WTC11 (cell line): ENCODE data around the gene THEMIS2. TPM values are rescaled to one million over a fixed set of nuclear protein-coding genes. Genes with fewer than 3 reads are reported as not detected.
"Not testable (repeated sequence)": the region's sequence is repeated elsewhere in the genome, so short reads cannot be mapped to it uniquely, and the experiment has no call there.

ENCODE experiments used
- ATAC-seq: fragments of 200-7000 bp; cut with Tn5 transposase; 2 replicates; pipeline ENCODE4 v1.10.0; 2021; ENCODE audit warnings: mild to moderate bottlenecking, moderate library complexity
- CTCF ChIA-PET: fragments of 300-600 bp; sonication (Branson Sonifier 250); formaldehyde crosslinking; loops from one replicate; lab custom pipeline; 2021; ENCODE audit warnings: antibody characterized with exemption; lab: Charles Lee
- POLR2A ChIA-PET: fragments of 350-600 bp; sonication (Branson Sonifier 250); formaldehyde crosslinking; loops from one replicate; lab custom pipeline; 2021; ENCODE audit warnings: antibody characterized with exemption; lab: Charles Lee
- DNase-seq: peaks from one replicate; pipeline ENCODE4 v3.0.0; 2021; ENCODE audit warnings: low spot score
- H3K27ac Mint-ChIP-seq: 2 replicates; pipeline ENCODE4 v1.8.0; 2021; ENCODE audit warnings: mixed read lengths
- H3K27me3 Mint-ChIP-seq: 2 replicates; pipeline ENCODE4 v1.8.0; 2021; ENCODE audit warnings: low read depth, mild to moderate bottlenecking, moderate library complexity, mixed read lengths
- H3K36me3 Mint-ChIP-seq: 2 replicates; pipeline ENCODE4 v1.8.0; 2021; ENCODE audit warnings: mixed read lengths
- H3K4me1 Mint-ChIP-seq: 2 replicates; pipeline ENCODE4 v1.8.0; 2022; ENCODE audit warnings: mixed read lengths
- H3K4me3 Mint-ChIP-seq: 2 replicates; pipeline ENCODE4 v1.8.0; 2021; ENCODE audit warnings: mild to moderate bottlenecking, moderate library complexity, mixed read lengths
- H3K9me3 Mint-ChIP-seq: 2 replicates; pipeline ENCODE4 v1.8.0; 2021; ENCODE audit warnings: mixed read lengths
- AR ChIP-seq: fragments of 250-450 bp; sonication (Bioruptor Pico); IDR thresholded peaks from 2 replicates; pipeline ENCODE4 v1.9.0; 2021; ENCODE audit warnings: mild to moderate bottlenecking
- ARID4B ChIP-seq: sonication (generic); formaldehyde crosslinking; IDR thresholded peaks from 2 replicates; pipeline ENCODE4 v1.8.0; 2023; ENCODE audit warnings: missing genetic modification reagents, mild to moderate bottlenecking, borderline replicate concordance
- ATF2 ChIP-seq: sonication (generic); formaldehyde crosslinking; IDR thresholded peaks from 2 replicates; pipeline ENCODE4 v1.8.1; 2022; ENCODE audit warnings: low read depth, missing genetic modification reagents, borderline replicate concordance
- CTCF ChIP-seq: fragments of 200-600 bp; IDR thresholded peaks from 2 replicates; pipeline ENCODE4 v1.8.0; 2022; ENCODE audit warnings: antibody characterized with exemption
- E2F4 ChIP-seq: sonication (generic); formaldehyde crosslinking; IDR thresholded peaks from 2 replicates; pipeline ENCODE4 v1.8.1; 2022; ENCODE audit warnings: low read depth, mild to moderate bottlenecking, moderate library complexity, missing genetic modification reagents, borderline replicate concordance
- GABPB1 ChIP-seq: sonication (generic); formaldehyde crosslinking; IDR thresholded peaks from 2 replicates; pipeline ENCODE4 v1.8.1; 2023; ENCODE audit warnings: mild to moderate bottlenecking, missing genetic modification reagents
- MAX ChIP-seq: sonication (generic); formaldehyde crosslinking; IDR thresholded peaks from 2 replicates; pipeline ENCODE4 v1.8.0; 2022; ENCODE audit warnings: mild to moderate bottlenecking, missing genetic modification reagents
- PRDM15 ChIP-seq: sonication (generic); formaldehyde crosslinking; IDR thresholded peaks from 2 replicates; pipeline ENCODE4 v1.8.0; 2022; ENCODE audit warnings: missing genetic modification reagents
- SMAD4 ChIP-seq: sonication (generic); formaldehyde crosslinking; IDR thresholded peaks from 2 replicates; pipeline ENCODE4 v1.8.0; 2022; ENCODE audit warnings: mild to moderate bottlenecking, missing genetic modification reagents
- ZBTB43 ChIP-seq: sonication (generic); formaldehyde crosslinking; IDR thresholded peaks from 2 replicates; pipeline ENCODE4 v1.8.1; 2023; ENCODE audit warnings: mild to moderate bottlenecking, missing genetic modification reagents
- ZNF232 ChIP-seq: sonication (generic); formaldehyde crosslinking; IDR thresholded peaks from 2 replicates; pipeline ENCODE4 v1.8.0; 2022; ENCODE audit warnings: mild to moderate bottlenecking, missing genetic modification reagents
- ZNF423 ChIP-seq: fragments of 250-450 bp; sonication (Bioruptor Pico); IDR thresholded peaks from 2 replicates; pipeline ENCODE4 v2.1.2; 2022; ENCODE audit warnings: mild to moderate bottlenecking, moderate library complexity
- ZSCAN18 ChIP-seq: fragments of 250-450 bp; sonication (Bioruptor Pico); IDR thresholded peaks from 2 replicates; pipeline ENCODE4 v2.1.2; 2022; ENCODE audit warnings: mild to moderate bottlenecking, moderate library complexity
- total RNA-seq: library from RNA; stranded (reverse); gene quantifications from 3 replicates; pipeline ENCODE4 v1.2.3, GENCODE V29; 2021

The THEMIS2 gene
- total RNA-seq, 1 experiment from 2014 or later, result 12.7 TPM

- ATAC-seq (no peak), DNase-seq (no peak)
- ChIA-PET POLR2A (interaction anchor here (0.6 kb wide), 1 partner anchor 18 kb away, joined by 5 read pairs; no protein-coding TSS in a partner anchor), CTCF (interaction anchor here (0.7 to 1.6 kb wide), 4 partner anchors 12 to 253 kb away, joined by 3 to 8 read pairs (median 4); no protein-coding TSS in a partner anchor)
- peaks cover 6% of the 10 kb centered on the region for H3K27me3 Mint-ChIP-seq
- peaks cover 17% of the 10 kb centered on the region for H3K4me1 Mint-ChIP-seq
- TF ChIP-seq AR (CRISPR knock-in tag) (no peak), MAX (no peak), ZSCAN18 (CRISPR knock-in tag) (no peak), ZBTB43 (CRISPR knock-in tag) (no peak), ZNF232 (CRISPR knock-in tag) (no peak), PRDM15 (no peak), SMAD4 (no peak), ARID4B (CRISPR knock-in tag) (no peak), CTCF (no peak), E2F4 (CRISPR knock-in tag) (no peak), ATF2 (CRISPR knock-in tag) (no peak), GABPB1 (CRISPR knock-in tag) (no peak), ZNF423 (CRISPR knock-in tag) (no peak)
- H3K36me3 Mint-ChIP-seq, result no peaks in the 10 kb centered on the region
- no peak overlapping the region for H3K27ac Mint-ChIP-seq
- H3K9me3 Mint-ChIP-seq, result no peaks in the 10 kb centered on the region
- no peak overlapping the region for H3K4me3 Mint-ChIP-seq
These were observed 2.6 kb upstream of the THEMIS2 start for GRCh38 chr1:27869719-27870085.

- H3K36me3 Mint-ChIP-seq, H3K27ac Mint-ChIP-seq, POLR2A ChIA-PET, H3K4me3 Mint-ChIP-seq, DNase-seq, H3K27me3 Mint-ChIP-seq, CTCF ChIA-PET, ATAC-seq, H3K9me3 Mint-ChIP-seq: not testable (repeated sequence)
- peaks cover 17% of the 10 kb centered on the region for H3K4me1 Mint-ChIP-seq
These were observed 1.3 kb upstream of the THEMIS2 start for GRCh38 chr1:27871076-27871475.
